RCC 7860 (cell line): ENCODE data around the gene PRUNE2.

Experiments
- DNase-seq: peaks from one replicate; pipeline ENCODE4 v3.0.0-alpha.2; 2015; ENCODE audit warnings: low spot score
- FAIRE-seq: peaks from 2 replicates; lab custom pipeline; 2012; peaks lifted over from hg19 to GRCh38; lab: Jason Lieb, UNC

The PRUNE2 gene

DNA sequence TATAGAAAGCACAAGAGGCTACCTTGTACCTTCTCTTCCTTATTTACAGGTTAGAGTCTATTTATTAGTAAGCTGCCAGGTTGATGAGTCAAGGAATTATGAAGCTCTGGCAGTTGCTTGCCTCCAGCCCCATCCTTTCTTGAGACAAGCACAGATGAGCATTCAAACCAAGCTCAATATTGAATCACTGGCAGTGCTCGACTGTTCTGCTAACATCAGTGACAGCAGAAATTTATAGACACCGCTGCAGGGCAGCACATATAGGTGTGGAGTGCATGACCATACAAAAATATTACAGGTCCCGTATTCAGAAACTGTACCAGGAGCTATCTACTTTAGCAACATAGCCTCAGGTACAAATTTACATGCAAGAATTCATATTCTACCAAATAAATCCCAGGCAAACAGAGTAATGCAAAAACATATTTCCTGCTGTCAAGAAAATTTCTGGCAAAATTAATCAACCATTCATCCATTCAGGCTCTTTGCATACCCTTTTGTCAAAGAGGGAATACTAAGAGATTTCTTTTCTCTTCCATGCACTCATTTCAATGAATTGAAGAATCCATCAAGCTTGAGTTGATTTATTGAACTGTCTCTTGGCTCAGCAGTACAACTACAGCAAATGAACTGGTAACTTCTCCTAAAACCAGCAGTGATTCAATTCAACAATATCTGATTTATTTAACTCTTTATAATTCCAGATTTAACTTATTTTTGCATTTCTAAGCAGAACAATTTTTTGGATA is 168.6 kb downstream of the PRUNE2 start:
- FAIRE-seq: no peak
- no peak for DNase-seq

DNA sequence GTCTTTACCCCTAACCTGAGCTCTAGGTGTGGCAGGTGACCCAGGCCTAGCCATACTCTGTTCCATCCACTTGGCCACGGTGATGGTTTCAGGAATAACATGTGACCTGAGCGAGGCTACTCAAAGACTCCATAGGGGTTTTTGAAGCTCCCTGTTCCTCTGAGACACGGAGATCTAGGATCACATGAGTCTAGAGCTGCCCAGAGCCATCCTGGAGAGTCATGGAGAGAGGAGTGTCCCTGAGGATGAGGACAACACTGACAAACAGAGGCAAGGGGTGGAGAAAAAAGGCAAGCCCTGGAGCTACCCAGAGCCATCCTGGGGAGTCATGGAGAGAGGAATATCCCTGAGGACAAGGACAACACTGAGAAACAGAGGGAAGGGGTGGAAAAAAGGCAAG is 171.2 kb downstream of the PRUNE2 start:
- no peak for DNase-seq
- no peak for FAIRE-seq

DNA sequence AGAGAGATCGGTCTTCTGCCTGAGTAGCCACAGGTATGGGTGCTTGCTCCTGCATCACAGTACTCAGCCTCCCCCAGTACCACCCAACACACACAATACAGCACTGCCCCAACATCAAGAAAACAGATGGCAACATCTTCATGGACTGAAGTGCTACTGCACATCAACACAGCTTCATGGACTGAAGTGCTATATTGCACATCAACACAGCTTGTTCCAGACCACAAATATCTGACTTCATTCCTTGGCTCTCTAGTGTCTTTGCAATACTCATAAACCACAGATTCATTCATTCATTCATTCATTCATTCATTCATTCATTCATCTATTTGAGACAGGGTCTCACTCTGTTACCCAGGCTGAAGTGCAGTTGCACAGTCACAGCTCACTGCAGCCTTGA is 172.8 kb downstream of the PRUNE2 start:
- DNase-seq (no peak), FAIRE-seq (no peak)

DNA sequence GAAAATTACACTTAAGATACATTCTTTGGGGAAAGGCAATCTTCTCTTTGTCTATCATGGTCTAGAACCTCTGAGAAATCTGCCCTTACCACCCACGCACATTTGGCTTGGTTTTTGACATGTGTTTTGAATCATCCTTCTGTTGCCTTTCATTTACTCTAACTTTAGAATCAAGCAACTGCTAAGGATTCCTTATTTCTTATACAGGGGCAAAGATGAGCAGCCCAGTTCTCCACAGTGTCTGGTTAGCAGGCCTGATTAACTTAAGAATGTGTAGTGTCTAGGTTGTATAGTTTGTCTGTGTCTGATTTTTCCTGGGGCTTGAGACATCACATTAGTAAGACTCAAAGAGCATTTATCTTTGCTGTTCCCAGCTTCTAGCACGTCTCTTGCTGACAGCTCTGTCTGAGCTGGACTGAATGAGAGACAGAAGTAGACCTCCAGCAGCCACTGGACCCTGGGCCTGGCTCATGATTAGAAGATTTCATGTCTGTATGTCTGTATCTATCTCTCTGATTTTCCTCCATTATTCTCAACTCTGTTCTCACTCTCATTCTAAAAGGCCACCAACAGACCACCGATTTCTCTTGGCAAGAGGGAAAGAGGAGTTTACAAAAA is 173.5 kb downstream of the PRUNE2 start:
- FAIRE-seq (no peak), DNase-seq (no peak)

DNA sequence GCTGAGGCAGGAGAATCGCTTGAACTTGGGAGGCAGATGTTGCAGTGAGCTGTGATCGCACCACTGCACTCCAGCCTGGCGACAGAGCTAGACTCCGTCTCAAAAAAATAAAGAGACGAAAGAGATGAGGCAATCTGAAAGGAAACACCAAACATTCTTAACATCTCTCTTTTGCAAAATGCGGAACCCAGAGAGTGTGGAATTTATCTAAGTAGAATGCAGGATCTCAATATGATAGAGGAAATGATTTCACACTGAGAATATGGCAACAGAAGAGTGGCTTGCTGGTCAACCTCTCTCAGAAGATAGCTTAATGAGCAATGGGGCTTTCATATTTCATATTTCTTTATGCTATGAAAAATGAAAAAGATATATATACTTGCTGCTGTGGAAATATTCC is 175.1 kb downstream of the PRUNE2 start:
- DNase-seq: no peak
- FAIRE-seq: no peak

DNA sequence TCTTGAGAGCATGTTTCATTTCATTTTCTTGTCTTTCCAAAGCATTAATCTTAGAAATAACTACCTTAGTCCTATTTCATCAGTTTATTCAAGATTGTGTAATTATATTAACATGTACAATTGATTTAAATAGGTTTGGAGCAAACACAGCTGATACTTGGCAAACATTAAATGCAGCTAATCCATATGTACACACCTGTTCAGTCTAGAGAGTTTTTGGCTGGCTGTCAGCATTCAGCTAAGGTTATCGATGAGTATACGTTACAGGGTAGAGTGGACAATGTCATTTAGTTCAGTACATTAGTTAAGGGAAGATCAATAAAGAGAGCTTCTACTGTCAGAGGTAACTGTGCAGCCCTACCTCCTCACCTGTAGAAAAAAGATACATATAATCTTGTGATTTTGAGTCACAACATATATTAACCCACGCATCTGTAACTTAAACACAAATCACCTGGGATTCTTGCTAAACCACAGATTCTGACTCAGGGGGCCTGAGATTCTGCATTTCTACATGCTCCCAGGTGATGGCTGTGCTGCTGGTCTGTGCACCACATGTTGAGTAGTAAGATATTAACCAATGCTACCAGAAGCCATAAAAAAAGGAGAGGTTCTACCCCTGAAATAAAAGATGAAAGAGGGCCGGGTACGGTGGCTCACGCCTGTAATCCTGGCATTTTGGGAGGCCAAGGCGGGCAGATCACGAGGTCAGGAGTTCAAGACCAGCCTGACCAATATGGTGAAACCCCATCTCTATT is 175.8 kb downstream of the PRUNE2 start:
- no peak for FAIRE-seq
- no peak for DNase-seq

DNA sequence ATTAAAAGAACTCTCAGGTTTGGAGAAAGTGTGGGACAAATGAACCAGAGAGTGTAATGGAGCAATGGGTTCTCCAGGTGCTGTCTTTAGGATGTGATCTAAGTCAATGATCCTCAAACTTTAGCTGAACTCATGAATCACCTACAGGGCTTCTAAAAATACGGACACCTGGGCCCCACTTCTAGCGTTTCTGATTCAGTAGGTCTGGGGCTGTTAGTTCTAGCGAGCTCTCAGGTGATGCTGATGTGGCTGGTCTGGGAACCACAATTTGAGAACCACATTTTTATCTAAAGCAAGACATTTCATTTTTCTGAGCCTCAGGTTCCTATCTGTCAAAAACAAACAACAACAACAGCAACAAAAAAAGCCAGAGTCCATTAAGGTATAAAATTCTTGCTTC is 176.8 kb downstream of the PRUNE2 start:
- no peak for DNase-seq
- no peak for FAIRE-seq

DNA sequence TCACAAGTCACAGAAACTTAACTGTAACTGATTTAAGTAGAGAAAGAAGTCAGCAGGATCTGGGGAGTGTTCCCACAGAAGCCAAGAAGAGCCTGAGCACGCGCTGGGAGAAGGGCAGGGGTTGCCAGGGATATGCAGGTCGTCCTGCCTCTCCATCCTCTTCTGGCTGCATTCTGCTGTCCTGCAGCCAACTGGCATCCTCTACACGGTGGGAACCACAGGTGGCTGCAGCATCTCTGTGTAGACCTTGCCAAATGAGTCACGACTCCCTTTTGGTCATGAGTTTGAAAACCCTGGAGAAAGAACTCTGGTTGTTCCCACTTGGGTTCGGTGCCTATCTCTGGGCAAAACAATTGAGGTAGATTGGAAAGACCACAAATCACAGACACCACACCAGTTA is 180.0 kb downstream of the PRUNE2 start:
- DNase-seq: no peak
- no peak for FAIRE-seq

DNA sequence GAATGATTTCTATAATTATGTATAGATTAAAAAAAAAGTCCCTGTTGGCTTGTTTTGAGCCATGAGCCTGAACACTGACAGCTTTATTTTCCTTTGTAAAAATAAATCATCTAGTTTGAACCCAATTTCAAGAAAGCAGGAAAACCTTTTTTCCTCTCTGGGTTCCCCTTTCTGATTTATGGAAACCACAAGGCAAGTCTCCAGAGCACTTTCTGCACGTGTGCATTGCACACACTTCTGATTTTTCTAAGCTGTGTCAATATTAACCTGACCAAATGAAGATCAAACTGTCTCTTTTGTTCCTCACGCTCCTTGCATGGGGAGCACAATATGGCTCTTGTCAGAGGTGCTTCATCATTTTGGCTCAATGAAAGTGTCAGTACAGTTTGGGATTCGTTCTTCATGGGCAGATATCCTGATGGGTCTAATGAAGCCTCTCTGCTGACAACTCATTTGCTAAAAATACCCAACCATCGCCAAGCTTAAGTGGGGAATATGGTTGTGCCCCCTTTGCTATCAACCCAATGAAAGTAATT is 180.8 kb downstream of the PRUNE2 start:
- no peak for FAIRE-seq
- DNase-seq: no peak

DNA sequence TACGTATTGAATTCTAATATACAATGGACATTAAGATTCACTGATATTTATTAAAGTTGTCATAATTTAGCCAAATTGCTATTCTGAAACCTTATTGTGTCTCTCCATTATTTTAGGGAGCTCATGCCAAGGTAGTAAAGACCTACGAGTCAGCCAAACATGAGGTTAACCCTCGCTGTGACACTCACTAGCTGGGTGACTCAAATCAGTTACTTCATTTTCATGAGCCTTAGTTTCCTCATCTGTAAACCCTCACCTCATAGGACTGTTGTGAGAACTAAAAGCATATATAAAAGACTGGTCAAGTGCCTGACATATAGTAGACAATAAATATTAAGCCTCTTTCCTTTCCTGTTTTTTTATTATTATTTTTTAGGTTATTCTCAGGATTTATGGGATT is 185.7 kb downstream of the PRUNE2 start:
- no peak for FAIRE-seq
- DNase-seq: no peak

DNA sequence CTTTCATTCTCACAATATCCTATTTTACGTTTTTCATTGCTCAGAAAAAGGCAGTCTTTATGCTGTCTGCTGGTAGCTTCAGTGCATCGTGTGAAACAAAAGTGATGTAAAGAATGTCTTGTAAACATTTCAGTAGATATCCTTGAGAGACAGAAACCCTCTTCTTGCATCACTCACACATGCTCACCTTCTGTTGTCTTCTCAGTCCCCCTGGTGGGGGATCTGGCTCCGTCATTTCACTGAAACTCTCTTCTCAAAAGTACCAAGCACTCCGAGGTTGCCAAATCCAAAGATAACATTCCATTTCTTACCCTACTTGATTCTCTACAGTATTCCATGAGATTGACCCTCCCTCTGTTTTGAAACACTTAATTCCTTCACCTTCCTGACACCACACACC is 187.7 kb downstream of the PRUNE2 start:
- DNase-seq: no peak
- no peak for FAIRE-seq

DNA sequence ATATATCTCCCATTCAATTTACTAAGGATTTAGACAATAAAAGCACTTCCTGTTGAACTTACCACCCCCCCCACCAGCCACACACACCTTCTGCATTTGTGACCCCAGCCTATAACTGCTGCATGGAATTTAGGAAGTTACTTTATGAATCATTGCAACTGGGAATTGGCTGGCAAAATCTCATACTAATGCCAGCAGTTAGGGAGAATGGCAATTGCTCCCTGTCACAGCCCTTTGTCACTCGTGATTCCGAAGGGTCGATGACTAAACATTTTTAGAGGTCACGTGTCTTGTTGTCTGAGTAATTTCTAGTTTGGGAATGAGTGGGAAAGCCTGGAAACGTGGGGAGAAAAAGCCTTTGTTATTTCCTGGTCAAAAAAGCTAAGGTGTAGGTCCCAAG is 188.3 kb downstream of the PRUNE2 start:
- FAIRE-seq (peak; percentile 73), DNase-seq (peak; percentile 52)

DNA sequence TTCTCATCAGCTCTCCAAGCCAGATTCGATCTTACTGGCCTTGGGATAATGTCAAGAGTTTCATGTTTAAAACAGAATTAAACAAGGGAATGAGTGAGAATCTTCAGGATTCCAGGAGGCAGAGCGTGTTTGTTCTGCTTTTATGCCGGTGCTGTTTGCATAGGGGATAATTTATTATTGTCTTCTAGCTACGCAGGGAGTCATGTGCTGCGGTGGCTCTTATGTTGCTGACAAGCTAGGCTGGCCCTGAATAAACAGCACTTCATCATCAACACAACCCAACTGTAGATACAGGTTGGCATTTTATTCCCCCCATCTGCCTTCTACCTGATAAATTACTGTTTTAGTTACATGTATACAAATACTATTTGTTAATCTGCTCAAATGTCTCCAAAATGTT is 188.7 kb downstream of the PRUNE2 start:
- no peak for DNase-seq

DNA sequence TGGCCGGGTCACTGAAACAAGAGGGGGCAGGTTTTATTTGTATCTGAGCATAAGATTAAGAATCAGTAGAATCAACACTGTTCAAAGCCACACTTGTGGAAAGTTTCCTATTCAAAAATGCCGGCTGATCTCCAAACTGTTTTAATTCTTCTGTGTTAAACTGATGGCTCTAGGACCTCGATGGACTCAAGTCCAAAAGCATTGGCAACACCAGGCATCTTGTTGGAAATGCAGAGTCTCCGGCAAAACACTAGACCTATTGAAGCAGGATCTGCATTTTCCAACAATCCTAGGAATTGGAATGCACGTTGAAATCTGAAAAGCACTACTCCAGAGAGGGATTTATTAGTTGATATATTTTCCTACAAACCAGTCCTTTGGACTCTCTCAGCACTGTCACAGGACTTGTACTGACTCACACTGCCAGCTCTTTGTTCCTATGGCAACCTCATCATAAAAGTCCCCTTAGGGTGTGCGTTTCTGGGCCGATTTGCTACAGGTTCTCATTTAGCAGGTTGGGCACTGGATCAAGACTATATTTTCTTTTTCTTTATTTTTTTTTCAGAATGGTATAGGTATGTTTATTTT is 189.7 kb downstream of the PRUNE2 start:
- FAIRE-seq: no peak
- no peak for DNase-seq

More for the DNA sequence above, 188.7 kb downstream of the PRUNE2 start:
- FAIRE-seq: no peak

DNA sequence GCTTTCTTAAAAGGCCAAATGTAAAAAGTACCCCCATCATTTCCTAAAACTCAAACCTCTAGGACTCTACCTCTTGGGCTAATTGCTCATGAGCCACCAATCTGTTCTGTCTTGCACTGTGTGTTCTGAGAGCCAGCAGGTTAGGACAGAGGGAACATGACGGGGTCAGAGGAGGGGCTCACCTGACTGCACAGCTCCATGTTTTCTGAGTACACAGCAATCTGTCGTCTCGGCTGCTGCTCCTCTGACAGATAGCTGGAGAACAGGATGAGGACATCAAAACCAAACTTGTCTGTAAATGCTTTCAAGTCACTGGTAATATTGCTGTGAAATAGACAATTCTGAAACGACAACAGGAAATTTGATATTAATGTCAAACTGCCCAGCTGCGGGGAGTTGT is 192.5 kb downstream of the PRUNE2 start:
- no peak for DNase-seq
- FAIRE-seq: no peak

DNA sequence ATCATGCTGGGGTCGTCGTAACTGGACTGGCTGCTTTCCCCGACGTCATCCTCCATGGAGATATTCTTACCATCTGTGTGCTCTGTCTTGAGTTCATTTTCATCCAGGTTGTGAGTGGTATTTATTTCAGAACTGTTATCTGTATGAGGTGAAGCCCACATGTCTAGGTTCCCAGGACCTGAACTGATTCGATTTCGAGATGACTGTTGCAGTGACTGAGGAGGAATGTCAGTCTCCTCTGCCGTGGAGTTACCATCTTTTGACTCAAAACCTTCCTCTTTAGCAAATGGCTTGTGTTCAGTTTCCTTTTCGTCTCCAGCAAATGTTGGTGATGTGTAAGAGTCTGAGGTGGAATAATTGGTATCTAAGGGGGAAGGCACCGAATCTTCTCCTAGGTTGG is 196.9 kb downstream of the PRUNE2 start:
- DNase-seq: no peak
- FAIRE-seq: no peak

DNA sequence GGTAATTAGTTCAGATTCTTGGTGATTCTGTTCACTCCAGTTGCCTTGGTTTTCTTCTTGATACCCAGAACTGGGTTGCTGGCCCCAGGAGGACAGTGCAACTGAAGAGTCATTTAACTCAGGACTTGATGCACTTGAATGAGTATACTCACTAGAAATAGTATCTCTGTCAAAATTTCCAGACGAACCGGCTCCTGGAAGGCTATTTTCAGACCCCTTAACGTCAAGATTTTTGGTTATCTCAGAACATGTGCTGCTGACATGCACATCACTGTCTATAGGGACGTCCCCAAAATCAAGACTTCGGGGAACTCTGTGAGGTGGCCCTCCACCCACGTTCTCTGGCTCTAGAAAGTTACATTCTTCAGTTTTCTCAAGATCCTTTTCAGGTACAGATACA is 198.4 kb downstream of the PRUNE2 start:
- FAIRE-seq (no peak), DNase-seq (no peak)

DNA sequence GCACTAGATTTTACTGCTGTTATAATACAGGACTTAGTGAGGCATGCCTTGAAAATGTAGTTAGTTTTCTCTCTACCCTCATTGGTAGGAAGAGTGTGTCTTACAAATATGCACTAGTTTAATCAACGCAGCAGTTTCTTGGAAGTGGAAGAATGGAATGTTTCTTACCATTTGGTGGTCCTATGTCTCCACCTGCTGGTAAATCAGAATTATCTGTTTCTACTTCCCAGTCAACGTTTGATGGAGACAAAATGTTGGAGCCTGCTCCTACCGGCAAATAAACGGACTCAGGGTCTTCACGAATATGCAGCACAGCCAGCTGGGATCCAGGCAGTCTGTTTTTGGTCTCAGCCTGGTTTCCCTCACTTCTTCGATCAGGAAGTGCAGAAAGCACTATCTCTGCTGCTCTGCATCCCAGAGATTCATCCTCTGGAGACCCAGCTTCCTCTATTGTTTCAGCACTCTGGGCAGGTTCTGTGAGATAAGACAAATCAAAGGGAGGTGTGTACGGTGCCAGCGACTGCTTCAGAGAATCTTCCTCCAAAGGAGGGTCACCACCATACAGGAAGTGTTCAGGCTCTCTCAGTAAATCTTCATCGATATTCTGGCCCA is 201.2 kb downstream of the PRUNE2 start:
- FAIRE-seq (peak; percentile 76), DNase-seq (peak; percentile 67)

DNA sequence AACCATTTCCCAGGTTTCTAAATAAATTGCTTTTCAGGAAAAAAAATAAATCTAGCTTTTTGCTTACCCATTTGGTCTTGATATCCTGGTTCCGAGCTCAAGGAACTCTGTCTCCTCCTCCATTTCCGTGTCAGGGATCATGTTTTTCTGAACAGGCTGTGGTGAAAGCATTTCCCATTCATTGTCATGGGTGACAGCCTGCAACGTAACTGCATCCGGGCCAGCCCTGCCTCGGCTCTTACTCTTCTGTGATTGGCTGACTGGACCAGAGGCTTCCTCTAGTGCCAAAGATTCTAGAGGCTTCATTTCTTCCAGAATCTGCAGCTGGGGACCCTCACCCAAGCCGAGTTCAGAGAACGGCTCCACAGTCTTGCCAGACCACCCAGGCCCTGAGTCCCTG is 202.6 kb downstream of the PRUNE2 start:
- FAIRE-seq (no peak), DNase-seq (no peak)

DNA sequence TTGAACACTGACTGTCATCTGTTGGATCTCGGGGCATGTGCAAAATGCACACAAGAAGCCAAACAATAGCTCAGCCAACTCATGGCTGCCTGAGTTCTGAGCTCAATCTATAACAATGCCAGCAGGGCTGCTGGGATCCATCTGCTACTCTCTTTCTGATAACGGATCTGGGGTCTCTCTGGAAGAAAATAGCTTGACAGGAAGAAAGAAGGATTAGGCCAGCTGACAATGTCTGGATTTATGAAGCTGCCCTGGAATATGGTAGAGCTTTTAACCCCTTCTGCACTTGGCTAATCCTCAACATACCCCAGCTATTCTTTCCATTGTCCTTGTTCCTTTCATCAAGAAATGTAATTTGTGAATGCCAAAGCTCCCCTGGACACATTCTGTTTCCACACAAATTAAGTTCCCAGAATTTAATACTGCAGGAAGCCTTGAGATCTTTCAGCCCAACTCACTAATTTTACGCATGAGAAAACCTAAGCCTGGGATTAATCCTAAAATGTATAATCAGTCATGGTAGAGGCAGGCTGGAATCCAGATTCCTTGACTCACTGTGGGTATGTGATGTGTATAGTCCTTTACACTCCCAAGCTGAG is 204.4 kb downstream of the PRUNE2 start:
- FAIRE-seq (peak; percentile 70), DNase-seq (peak; percentile 44)

DNA sequence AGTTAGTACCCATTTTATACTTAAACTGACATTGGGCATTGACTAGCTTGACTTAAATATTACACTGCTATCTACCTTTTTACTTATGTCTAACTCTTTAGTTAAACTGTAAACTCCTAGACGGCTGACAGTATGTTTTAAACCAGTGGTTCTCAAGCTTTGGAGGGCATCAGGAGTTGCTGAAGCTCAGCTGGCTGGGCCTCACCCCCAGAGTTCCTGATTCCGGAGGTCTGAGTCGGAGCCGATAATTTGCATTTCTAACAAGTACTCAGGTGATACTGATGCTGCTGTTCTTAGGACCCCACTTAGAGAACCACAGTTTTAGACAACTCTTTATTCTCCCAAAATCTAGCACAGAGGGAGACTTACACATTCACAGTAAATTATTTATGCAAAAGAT is 205.0 kb downstream of the PRUNE2 start:
- peak; percentile 12 for FAIRE-seq
- no peak for DNase-seq
